Endothelial cell of umbilical vein (primary cell): ENCODE results near the gene CRIM1.

ENCODE experiments used
- CTCF ChIP-seq, 2 donors: IDR thresholded peaks; 1 replicate in 1 of 2; 2 replicates in 1 of 2; pipeline ENCODE4 v1.5.1; 2011; ENCODE audit warnings: low read length in 2 of 2, mild to moderate bottlenecking in 2 of 2, moderate library complexity in 2 of 2, control low read depth in 1 of 2, inconsistent platforms in 1 of 2, low read depth in 1 of 2; ENCODE audit not compliant: insufficient read depth in 1 of 2; ENCODE audit errors: extremely low read depth in 1 of 2
- EZH2 ChIP-seq: IDR thresholded peaks from 2 replicates; pipeline ENCODE4 v1.6.1; 2012; ENCODE audit warnings: borderline replicate concordance, low read depth, mild to moderate bottlenecking, moderate library complexity, low read length, inconsistent platforms; ENCODE audit not compliant: severe bottlenecking
- GATA2 ChIP-seq: IDR thresholded peaks from 2 replicates; pipeline ENCODE4 v1.7.0; 2011; ENCODE audit warnings: low read depth, mild to moderate bottlenecking, moderate library complexity, mixed read lengths, low read length; ENCODE audit not compliant: insufficient read length, insufficient read depth
- JUN ChIP-seq: IDR thresholded peaks from 2 replicates; pipeline ENCODE4 v1.6.1; 2011; ENCODE audit warnings: borderline replicate concordance, low read depth; ENCODE audit not compliant: insufficient read length, insufficient read depth
- POLR2A ChIP-seq: IDR thresholded peaks from 2 replicates; pipeline ENCODE4 v1.6.1; 2012; ENCODE audit warnings: low read depth, mild to moderate bottlenecking, control low read depth, low read length
- POLR2AphosphoS5 ChIP-seq: IDR thresholded peaks from 2 replicates; pipeline ENCODE4 v1.6.1; 2012; ENCODE audit warnings: low read depth, mild to moderate bottlenecking, control low read depth, low read length, moderate library complexity; ENCODE audit not compliant: insufficient read depth

GRCh38 chr2:36449943-36450392 is 94.4 kb downstream of the CRIM1 start:
- TF ChIP-seq CTCF (IDR thresholded peaks at IDR 0.05; ENCODE audit: extremely low read depth in 1 of 2, insufficient read depth in 1 of 2, low read depth in 1 of 2, low read length in 2 of 2) (no peak), POLR2A (peak; percentile 33), EZH2 (no peak), JUN (no peak), GATA2 (no peak), POLR2AphosphoS5 (no peak)
